ENCODE data around the gene METTL1.

Gene METTL1

GRCh38 chr12:57769594-57769993 is 2.3 kb downstream of the METTL1 start:
- no peak for DNase-seq (ENCODE audit: low read depth in 4 of 4, low spot score in 1 of 4)

DNA sequence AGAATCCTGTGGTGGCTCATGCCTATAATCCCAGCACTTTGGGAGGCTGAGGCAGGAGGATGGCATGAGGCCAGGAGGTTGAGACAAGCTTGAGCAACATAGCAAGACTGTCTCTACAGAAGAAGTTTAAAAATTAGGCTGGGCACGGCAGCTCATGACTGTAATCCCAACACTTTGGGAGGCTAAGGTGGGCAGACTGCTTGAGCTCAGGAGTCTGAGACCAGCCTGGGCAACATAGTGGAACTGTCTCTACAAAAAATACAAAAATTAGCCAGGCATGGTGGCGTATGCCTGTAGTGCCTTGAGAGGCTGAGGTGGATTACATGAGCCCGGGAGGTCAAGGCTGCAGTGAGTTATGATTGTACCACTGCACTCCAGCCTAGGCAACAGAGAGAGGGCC is 4.0 kb downstream of the METTL1 start:
- DNase-seq (ENCODE audit: low read depth in 4 of 4, low spot score in 1 of 4), result no peak

DNA sequence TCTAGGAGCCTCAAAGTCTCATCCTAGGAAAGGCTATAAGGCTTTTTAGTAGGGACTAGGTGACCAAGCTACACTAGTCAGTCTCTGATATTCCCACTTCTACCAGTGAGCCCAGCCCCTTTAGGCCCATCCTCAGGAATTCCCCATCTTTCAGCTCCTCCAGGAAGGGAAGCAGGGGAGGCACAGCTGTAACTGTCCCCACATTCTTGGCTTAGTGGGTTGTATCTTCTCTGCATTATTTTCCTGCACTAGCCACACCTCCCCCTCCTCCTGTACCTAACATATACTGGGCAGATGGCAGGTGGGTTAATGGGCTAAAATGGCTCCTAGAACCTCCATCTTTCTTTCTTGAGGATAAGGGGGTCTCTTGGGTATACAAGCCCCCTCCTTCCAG is 4.6 kb downstream of the METTL1 start:
- DNase-seq (ENCODE audit: low read depth in 4 of 4, low spot score in 1 of 4), result no peak

DNA sequence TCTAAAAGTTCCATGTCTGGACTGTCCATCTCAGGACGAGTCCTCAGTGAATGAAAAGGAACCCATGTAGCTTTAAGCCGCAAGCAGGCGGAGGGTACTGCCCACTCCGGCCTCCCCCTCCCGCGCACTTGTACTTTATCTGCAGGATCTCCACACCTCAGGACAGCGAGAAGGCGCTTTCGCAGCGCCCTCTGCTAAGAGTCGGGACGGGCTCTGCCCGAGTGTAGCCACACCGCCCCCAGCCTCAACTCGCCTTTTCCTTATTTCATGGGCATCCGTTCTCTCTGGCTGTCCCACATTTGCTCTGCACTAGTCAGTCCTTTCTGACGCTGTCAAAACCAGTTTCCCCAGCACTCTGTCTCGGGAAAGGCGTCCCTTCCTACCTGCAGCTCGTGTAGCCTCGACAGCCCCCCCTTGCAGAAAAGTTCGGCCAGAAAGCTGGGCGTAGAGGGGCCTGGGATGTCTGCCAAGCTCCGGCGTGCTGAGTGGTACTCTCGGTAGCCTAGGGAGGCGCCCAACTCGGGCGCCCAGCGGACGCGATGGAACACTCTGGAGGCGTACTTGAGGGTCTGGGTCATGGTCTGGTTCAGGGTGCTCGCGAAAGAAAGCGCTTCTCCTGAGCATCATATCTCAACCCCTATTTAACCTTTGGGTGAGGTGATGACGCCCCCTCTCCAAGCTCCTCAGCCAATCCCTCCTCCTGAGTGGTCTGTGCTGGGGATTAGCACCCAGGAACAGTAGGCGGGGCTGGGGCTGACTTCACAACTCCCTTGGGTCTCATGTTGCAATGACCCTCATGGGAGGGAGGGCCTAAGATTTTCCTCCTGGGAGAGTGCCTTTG is 5.2 kb downstream of the METTL1 start, which contains the start of gene CYP27B1:
TSS of gene CYP27B1 (minus strand) at position 615 of the 841 bp plus-strand sequence. CDS start at position 578, 37 bp downstream.
- DNase-seq (ENCODE audit: low read depth in 4 of 4, low spot score in 1 of 4), result no peak

GRCh38 chr12:57765698-57766463 is 6.0 kb downstream of the METTL1 start:
- DNase-seq (ENCODE audit: low read depth in 4 of 4, low spot score in 1 of 4), result no peak

DNA sequence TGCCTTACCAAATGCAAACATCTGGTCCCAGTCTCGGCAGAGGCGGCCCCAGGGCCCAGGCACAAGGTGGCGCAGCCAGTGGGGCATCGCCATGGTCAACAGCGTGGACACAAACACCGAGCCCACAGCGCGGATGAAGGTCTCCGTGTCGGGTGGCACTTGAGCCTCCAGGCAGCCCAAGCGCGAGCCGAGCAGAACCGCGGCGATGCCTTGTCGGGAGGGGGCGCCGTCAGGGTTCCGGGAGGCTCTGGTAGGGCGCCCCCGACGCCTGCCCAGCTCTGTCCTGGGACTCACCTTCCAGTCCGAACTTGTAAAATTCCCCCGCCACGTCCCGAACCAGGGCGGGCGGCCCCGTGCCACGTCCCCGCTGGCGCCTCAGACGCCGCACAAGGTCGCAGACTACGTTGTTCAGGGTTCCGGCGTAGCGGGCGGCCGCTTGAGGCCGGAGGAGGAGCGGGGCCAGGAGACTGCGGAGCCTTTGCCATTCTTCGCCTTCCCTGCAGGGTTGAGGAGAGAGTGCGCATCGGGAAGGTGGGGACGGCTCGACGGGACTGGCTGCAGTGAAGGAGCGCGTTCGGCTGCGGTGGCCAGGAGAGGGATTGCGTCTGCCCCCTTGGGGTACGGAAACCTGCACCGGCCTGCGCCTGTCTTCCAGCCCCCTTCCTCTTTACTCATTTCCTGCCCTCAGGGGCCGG is 6.8 kb downstream of the METTL1 start:
- peak in 3 of 4 experiments; percentile 38 to 64 (median 45) for DNase-seq (ENCODE audit: low read depth in 4 of 4, low spot score in 1 of 4)

GRCh38 chr12:57764662-57765002 is 7.3 kb downstream of the METTL1 start:
- DNase-seq (ENCODE audit: low read depth in 4 of 4, low spot score in 1 of 4), result no peak

- DNase-seq (ENCODE audit: low read depth in 4 of 4, low spot score in 1 of 4), result no peak
These were observed 7.8 kb downstream of the METTL1 start for GRCh38 chr12:57763881-57764661.

GRCh38 chr12:57762463-57762862 is 9.4 kb downstream of the METTL1 start:
- DNase-seq (ENCODE audit: low read depth in 4 of 4, low spot score in 1 of 4), result no peak

- DNase-seq (ENCODE audit: low read depth in 4 of 4, low spot score in 1 of 4), result no peak
These were observed 10.4 kb downstream of the METTL1 start for GRCh38 chr12:57761391-57761998.

DNA sequence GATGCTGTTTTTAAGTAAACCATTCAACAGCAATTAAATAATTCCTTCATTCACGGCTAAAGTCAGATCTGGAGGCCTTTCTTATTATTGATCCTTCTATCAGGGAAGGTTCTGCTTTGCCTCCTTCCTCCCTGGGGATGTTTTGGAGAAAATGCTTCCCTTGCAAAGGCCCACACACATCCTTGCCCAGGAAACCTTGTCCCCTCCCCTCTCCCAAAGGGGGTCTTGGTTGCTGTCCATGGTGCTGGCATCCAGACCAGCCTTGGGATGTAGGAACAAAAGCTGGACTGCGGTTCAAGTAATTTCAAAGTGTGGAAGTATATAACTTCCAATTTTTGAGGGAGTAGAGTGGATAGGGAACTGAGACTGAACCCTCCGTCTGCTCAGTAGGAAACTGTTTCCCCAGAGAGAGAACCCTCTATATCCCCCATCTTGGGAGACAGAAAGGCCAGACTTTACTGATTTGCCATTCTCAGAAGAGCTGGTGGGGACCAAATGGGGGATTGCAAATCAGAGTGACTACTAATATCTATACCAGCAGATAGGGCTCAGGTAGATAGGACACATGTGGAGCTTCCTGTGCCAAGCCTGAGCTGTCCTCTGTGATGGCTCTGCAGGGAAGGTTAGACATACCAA is 11.4 kb downstream of the METTL1 start:
- DNase-seq (ENCODE audit: low read depth in 4 of 4, low spot score in 1 of 4), result no peak

GRCh38 chr12:57759360-57759980 is 12.4 kb downstream of the METTL1 start:
- no peak for DNase-seq (ENCODE audit: low read depth in 4 of 4, low spot score in 1 of 4)

DNA sequence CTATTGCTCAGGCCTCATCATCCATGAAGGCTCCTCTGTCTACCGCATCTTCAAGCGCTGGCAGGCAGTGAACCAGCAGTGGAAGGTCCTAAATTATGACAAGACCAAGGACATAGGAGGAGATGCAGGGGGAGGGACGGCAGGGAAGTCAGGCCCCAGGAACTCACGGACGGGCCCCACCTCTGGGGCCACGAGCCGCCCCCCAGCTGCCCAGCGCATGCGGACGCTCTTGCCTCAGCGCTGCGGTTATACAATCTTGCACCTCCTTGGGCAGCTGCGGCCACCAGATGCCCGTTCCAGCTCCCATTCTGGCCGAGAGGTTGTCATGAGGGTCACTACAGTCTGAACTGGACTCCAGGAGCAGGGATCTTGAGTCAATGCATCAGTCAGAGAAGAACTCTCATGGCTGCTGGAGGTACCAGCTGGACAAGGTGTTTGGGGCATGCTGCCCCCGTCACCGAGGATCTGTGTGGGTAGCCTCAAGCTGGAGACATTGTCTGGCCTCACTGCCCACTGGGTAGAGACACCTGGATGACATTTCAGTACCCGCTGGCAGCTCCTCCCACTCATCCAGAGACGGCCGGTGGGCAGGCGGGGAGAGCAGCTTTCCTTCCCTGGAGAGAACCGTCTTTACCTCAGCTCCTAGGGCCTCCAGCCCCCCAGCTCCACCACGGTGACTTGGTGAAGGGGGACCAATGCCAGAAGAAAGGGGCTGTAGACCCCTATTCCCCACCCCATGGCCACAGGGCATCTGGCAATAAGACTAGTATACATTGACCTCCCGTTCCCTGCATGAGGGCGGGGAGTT is 13.1 kb downstream of the METTL1 start:
- no peak for DNase-seq (ENCODE audit: low read depth in 4 of 4, low spot score in 1 of 4)

DNA sequence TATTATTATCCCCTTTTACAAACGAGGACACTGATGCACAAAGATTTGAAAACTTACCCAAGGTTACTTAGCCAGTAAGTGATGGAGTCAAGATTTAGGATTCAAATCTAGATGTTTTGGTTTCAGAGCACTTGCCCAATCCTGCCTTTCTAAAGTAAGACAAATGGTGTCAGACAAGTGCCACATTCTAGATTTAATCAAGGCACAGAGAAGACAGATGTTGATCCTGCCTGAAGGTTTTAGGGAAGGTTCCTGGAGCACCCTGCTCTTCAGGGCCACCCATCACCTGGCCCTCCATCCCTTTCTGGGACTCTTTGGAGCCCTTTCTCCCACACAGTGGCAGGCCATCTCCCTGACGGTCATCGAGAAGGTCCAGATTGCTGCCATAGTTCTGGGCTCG is 14.1 kb downstream of the METTL1 start:
- no peak for DNase-seq (ENCODE audit: low read depth in 4 of 4, low spot score in 1 of 4)

DNA sequence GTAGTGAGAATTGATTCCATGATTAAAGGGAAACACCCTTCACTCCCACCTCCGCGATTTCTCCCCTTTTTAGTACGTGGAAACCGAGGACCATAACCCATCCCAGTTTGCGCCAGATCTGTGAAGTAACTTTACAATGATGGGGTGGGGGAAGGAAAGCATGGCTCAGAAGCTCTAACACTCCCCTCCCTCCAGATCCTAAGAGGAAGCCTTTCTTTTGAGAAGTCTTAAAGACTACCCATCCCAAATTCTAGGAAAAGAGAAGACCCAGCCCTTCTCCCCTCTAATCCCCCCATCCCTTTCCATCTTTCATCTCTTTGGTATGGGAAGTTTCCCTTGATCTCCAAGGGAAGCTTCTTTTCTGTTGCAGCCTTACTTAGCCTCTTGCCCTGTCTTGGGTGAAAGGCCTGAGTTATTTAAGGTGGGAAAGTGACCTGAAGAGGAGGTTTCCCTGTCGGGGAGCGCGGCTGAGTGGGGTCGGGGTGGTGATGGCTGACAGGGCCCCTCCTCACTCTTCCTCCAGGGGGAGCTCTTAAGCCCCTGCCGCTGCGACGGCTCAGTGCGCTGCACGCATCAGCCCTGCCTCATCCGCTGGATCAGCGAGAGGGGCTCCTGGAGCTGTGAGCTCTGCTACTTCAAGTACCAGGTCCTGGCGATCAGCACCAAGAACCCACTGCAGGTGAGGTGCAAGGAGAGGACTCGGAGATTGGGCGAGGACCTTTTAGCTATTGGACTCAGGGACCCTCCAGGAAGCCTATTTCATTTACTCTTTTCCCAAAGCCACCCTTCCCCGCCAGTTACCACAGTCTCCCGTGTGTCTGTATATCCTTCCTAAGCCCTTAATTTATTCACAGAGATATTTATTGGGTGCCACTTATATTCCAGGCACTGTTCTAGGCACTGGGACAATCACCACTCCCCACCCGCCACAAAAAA is 15.2 kb downstream of the METTL1 start:
- DNase-seq (ENCODE audit: low read depth in 4 of 4, low spot score in 1 of 4), result peak; percentile 38 to 62 (median 54)

DNA sequence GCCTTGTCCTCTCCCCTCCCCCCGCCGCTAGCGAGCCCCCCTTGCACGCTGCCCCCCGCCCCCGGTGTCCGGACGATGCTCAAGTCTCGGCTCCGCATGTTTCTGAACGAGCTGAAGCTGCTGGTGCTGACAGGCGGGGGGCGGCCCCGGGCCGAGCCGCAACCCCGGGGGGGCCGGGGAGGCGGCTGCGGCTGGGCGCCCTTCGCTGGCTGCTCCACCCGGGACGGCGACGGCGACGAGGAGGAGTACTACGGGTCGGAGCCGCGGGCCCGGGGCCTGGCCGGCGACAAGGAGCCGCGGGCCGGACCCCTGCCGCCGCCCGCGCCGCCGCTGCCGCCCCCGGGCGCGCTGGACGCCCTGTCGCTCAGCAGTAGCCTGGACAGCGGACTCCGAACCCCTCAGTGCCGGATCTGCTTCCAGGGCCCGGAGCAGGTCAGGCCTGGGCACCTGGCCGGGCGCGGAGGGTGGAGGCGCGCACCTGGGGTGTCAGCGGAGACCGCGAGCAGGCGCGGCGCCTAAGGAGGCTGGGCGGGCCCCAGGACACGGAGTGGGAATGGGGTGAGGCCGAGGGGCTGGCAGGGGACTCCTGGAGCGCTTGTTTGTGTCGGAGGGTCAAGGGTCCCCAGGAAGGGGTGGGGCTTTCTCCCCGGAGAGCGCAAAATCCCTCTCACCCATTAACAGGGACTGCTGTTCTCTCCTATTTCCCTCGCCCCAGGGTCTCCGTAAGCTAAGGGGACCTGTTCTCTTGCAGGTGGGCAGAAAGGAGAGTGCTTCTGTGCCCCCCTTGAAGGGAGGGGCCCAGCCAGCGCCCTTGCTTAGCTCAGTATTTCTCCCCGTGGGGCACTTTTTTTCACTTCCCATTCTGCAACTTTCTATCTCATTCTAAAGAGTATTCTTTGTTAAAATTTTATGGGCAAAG is 16.2 kb downstream of the METTL1 start:
- no peak for DNase-seq (ENCODE audit: low read depth in 4 of 4, low spot score in 1 of 4)

- no peak for DNase-seq (ENCODE audit: low read depth in 4 of 4, low spot score in 1 of 4)
These were observed 16.8 kb downstream of the METTL1 start for GRCh38 chr12:57755194-57755453.
